H9 (cell line): ENCODE measurements around the gene KLC4. TPM values are rescaled to one million over a fixed set of nuclear protein-coding genes. Genes with fewer than 3 reads are reported as not detected.

ENCODE experiments used
- DNase-seq: peaks from one replicate; pipeline ENCODE4 v3.0.0-alpha.2; 2017
- H2AFZ ChIP-seq: one replicate; pipeline ENCODE4 v1.6.1; 2013; ENCODE audit warnings: mild to moderate bottlenecking, low read length, control low read depth, moderate library complexity
- H2AK5ac ChIP-seq: 2 replicates; pipeline ENCODE4 v1.6.1; 2013; ENCODE audit warnings: low read length, control low read depth, mixed read lengths; ENCODE audit not compliant: insufficient read length
- H2BK120ac ChIP-seq: one replicate; pipeline ENCODE4 v1.6.1; 2013; ENCODE audit warnings: low read depth, mild to moderate bottlenecking, low read length, control low read depth, inconsistent platforms; ENCODE audit not compliant: poor library complexity, severe bottlenecking
- H2BK12ac ChIP-seq: 2 replicates; pipeline ENCODE4 v1.6.1; 2013; ENCODE audit warnings: low read length, control low read depth, mixed read lengths, low read depth; ENCODE audit not compliant: insufficient read length
- H2BK15ac ChIP-seq: 2 replicates; pipeline ENCODE4 v1.6.1; 2013; ENCODE audit warnings: low read depth, low read length, control low read depth
- H2BK20ac ChIP-seq: one replicate; pipeline ENCODE4 v1.6.1; 2013; ENCODE audit warnings: low read depth, mild to moderate bottlenecking, low read length, control low read depth, inconsistent platforms; ENCODE audit not compliant: poor library complexity, severe bottlenecking
- H2BK5ac ChIP-seq: 2 replicates; pipeline ENCODE4 v1.6.1; 2013; ENCODE audit warnings: low read length, control low read depth, mixed read lengths; ENCODE audit not compliant: insufficient read length
- H3K14ac ChIP-seq: 2 replicates; pipeline ENCODE4 v1.6.1; 2013; ENCODE audit warnings: low read length, control low read depth; ENCODE audit not compliant: insufficient read depth
- H3K18ac ChIP-seq: 2 replicates; pipeline ENCODE4 v1.6.1; 2013; ENCODE audit warnings: low read depth, mild to moderate bottlenecking, mixed read lengths, low read length, control low read depth; ENCODE audit not compliant: insufficient read length
- H3K23ac ChIP-seq: 2 replicates; pipeline ENCODE4 v1.6.1; 2013; ENCODE audit warnings: low read length, control low read depth, mixed read lengths, low read depth; ENCODE audit not compliant: insufficient read length
- H3K23me2 ChIP-seq: 2 replicates; pipeline ENCODE4 v1.6.1; 2013; ENCODE audit warnings: low read depth, mild to moderate bottlenecking, mixed read lengths, low read length, control low read depth; ENCODE audit not compliant: insufficient read length, poor library complexity, severe bottlenecking
- H3K27ac ChIP-seq: 2 replicates; pipeline ENCODE4 v1.5.1; 2013; ENCODE audit warnings: low read length, control low read depth, mixed read lengths, low read depth; ENCODE audit not compliant: insufficient read length
- H3K27me3 ChIP-seq: 2 replicates; pipeline ENCODE4 v1.6.1; 2013; ENCODE audit warnings: low read length, control low read depth, inconsistent platforms; ENCODE audit not compliant: insufficient read depth
- H3K4ac ChIP-seq: 2 replicates; pipeline ENCODE4 v1.6.1; 2013; ENCODE audit warnings: low read depth, mild to moderate bottlenecking, control low read depth, inconsistent platforms, low read length, moderate library complexity
- H3K4me1 ChIP-seq: 2 replicates; pipeline ENCODE4 v1.6.1; 2013; ENCODE audit warnings: low read length, control low read depth, inconsistent platforms; ENCODE audit not compliant: insufficient read depth
- H3K4me2 ChIP-seq: 2 replicates; pipeline ENCODE4 v1.6.1; 2013; ENCODE audit warnings: low read length, control low read depth, mixed read lengths; ENCODE audit not compliant: insufficient read length, insufficient read depth
- H3K56ac ChIP-seq: 2 replicates; pipeline ENCODE4 v1.6.1; 2013; ENCODE audit warnings: low read depth, mild to moderate bottlenecking, mixed read lengths, low read length, control low read depth; ENCODE audit not compliant: insufficient read length
- H3K79me1 ChIP-seq: 2 replicates; pipeline ENCODE4 v1.6.1; 2013; ENCODE audit warnings: low read depth, mild to moderate bottlenecking, moderate library complexity, low read length, control low read depth, inconsistent platforms; ENCODE audit not compliant: insufficient read depth, poor library complexity, severe bottlenecking
- H3K79me2 ChIP-seq: 2 replicates; pipeline ENCODE4 v1.6.1; 2013; ENCODE audit warnings: low read length, control low read depth, inconsistent platforms; ENCODE audit not compliant: insufficient read depth
- H3K9ac ChIP-seq: 2 replicates; pipeline ENCODE4 v1.6.1; 2013; ENCODE audit warnings: low read length, control low read depth, mixed read lengths; ENCODE audit not compliant: insufficient read length; ENCODE audit errors: extremely low read depth
- H3K9me3 ChIP-seq: one replicate; pipeline ENCODE4 v1.6.1; 2013; ENCODE audit warnings: low read depth, low read length, inconsistent platforms; ENCODE audit not compliant: control insufficient read depth
- H3T11ph ChIP-seq: one replicate; pipeline ENCODE4 v1.6.1; 2013; ENCODE audit warnings: mild to moderate bottlenecking, low read length, control low read depth, inconsistent platforms
- H4K20me1 ChIP-seq: one replicate; pipeline ENCODE4 v1.6.1; 2013; ENCODE audit not compliant: control insufficient read depth, insufficient read length, insufficient read depth
- H4K5ac ChIP-seq: 2 replicates; pipeline ENCODE4 v1.6.1; 2013; ENCODE audit warnings: low read depth, mild to moderate bottlenecking, mixed read lengths, low read length, control low read depth; ENCODE audit not compliant: insufficient read length
- H4K8ac ChIP-seq: replicated peaks from 2 replicates; pipeline ENCODE4 v1.6.1; 2013; ENCODE audit warnings: low read length, control low read depth, mixed read lengths, low read depth; ENCODE audit not compliant: insufficient read length
- H4K91ac ChIP-seq: 2 replicates; pipeline ENCODE4 v1.6.1; 2013; ENCODE audit warnings: low read depth, mild to moderate bottlenecking, moderate library complexity, mixed read lengths, low read length, control low read depth; ENCODE audit not compliant: insufficient read length
- H3K27ac Mint-ChIP-seq, 3 experiments: 2 replicates in 2 of 3; 3 replicates in 1 of 3; pipeline ENCODE4 v1.8.0; 2020 to 2021; ENCODE audit warnings: mixed read lengths in 3 of 3, mild to moderate bottlenecking in 1 of 3, moderate library complexity in 1 of 3
- H3K27me3 Mint-ChIP-seq: 2 replicates; pipeline ENCODE4 v1.8.0; 2021; ENCODE audit warnings: low read depth, mild to moderate bottlenecking, moderate library complexity, mixed read lengths
- H3K36me3 Mint-ChIP-seq, 3 experiments: 2 replicates in 2 of 3; 3 replicates in 1 of 3; pipeline ENCODE4 v1.8.0; 2020 to 2021; ENCODE audit warnings: low read depth in 3 of 3, mixed read lengths in 3 of 3; ENCODE audit not compliant: insufficient read depth in 1 of 3
- H3K4me1 Mint-ChIP-seq, 2 experiments: 2 replicates each; pipeline ENCODE4 v1.8.0; 2020; ENCODE audit warnings: mixed read lengths in 2 of 2
- H3K4me3 Mint-ChIP-seq, 2 experiments: 2 replicates in 1 of 2; 3 replicates in 1 of 2; pipeline ENCODE4 v1.8.0; 2020 to 2021; ENCODE audit warnings: mild to moderate bottlenecking in 2 of 2, mixed read lengths in 2 of 2, moderate library complexity in 1 of 2
- H3K9me3 Mint-ChIP-seq, 2 experiments: 2 replicates in 1 of 2; 3 replicates in 1 of 2; pipeline ENCODE4 v1.8.0; 2020; ENCODE audit warnings: mild to moderate bottlenecking in 2 of 2, mixed read lengths in 2 of 2, moderate library complexity in 1 of 2
- WGBS: extraction: QIAGEN DNeasy Blood & Tissue Kit; methylation state at CpG from one replicate; pipeline ENCODE4 v1.1.7; 2013; ENCODE audit warnings: missing lambda C conversion rate, low lambda C conversion rate, mixed read lengths; ENCODE audit not compliant: insufficient read length; ENCODE audit errors: extremely low coverage; 5-methylcytosine and 5-hydroxymethylcytosine counted together
- total RNA-seq: library from RNA; stranded (reverse); gene quantifications from 2 replicates; pipeline ENCODE4 v1.2.1, GENCODE V29; 2021
- TF ChIP-seq, protein P1 (sequence below): fragments of 200-600 bp; sonication (generic); conservative IDR thresholded peaks from 3 replicates; pipeline ENCODE4 v1.8.0; 2021; ENCODE audit warnings: antibody characterized with exemption, mild to moderate bottlenecking

Gene KLC4
- total RNA-seq, 1 experiment from 2014 or later: 29.7 TPM

DNA sequence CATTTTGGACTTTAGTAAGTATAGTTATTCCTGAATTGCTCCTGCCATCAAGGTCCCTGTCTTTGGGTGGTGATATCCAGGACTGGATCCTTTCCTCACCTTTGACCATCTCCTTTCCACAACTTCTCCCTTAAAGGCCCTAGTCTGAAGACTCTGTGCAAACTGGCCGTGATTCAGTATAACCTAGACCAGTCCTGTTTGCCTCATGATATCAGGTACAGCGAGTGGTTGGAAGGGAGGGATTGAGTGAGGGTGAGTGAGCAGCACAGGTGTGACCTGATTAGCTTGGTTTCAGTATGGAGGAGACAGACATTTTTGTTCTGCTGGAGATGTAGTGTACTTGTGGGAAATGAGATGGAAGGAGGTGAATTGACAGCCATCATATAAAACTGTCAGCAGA, 40.3 kb upstream of the KLC4 start:
- Histone ChIP-seq H3K9me3 (no peaks in the 10 kb centered on the region), H3K27me3 (no peaks in the 10 kb centered on the region), H2BK15ac (no peak overlapping the region), H2AFZ (no peak overlapping the region), H4K8ac (no peak overlapping the region), H3K4me1 (no peaks in the 10 kb centered on the region), H3K23me2 (peaks cover 7% of the 10 kb centered on the region), H3K18ac (no peak overlapping the region), H4K20me1 (no peaks in the 10 kb centered on the region), H3T11ph (no peak overlapping the region), H3K79me1 (peaks cover 6% of the 10 kb centered on the region), H3K27ac (no peak overlapping the region), H2BK20ac (no peak overlapping the region), H3K23ac (no peak overlapping the region), H2BK120ac (no peak overlapping the region), H4K91ac (no peak overlapping the region), H3K4ac (no peak overlapping the region), H3K79me2 (peaks cover 10% of the 10 kb centered on the region; the same call in 1 of the 2 replicates), H2AK5ac (no peak overlapping the region), H2BK12ac (no peak overlapping the region), H3K9ac (no peak overlapping the region), H4K5ac (no peak overlapping the region), H3K56ac (no peak overlapping the region), H3K14ac (no peak overlapping the region), H2BK5ac (no peak overlapping the region), H3K4me2 (no peak overlapping the region)
- Mint-ChIP-seq H3K36me3 (peaks cover 17 to 43% (median 41%) of the 10 kb centered on the region in 3 experiments), H3K27ac (no peak overlapping the region), H3K4me1 (peaks cover 6 to 29% of the 10 kb centered on the region in 2 experiments), H3K4me3 (no peak overlapping the region), H3K27me3 (no peaks in the 10 kb centered on the region), H3K9me3 (no peaks in the 10 kb centered on the region)
- TF ChIP-seq, protein P1, sequence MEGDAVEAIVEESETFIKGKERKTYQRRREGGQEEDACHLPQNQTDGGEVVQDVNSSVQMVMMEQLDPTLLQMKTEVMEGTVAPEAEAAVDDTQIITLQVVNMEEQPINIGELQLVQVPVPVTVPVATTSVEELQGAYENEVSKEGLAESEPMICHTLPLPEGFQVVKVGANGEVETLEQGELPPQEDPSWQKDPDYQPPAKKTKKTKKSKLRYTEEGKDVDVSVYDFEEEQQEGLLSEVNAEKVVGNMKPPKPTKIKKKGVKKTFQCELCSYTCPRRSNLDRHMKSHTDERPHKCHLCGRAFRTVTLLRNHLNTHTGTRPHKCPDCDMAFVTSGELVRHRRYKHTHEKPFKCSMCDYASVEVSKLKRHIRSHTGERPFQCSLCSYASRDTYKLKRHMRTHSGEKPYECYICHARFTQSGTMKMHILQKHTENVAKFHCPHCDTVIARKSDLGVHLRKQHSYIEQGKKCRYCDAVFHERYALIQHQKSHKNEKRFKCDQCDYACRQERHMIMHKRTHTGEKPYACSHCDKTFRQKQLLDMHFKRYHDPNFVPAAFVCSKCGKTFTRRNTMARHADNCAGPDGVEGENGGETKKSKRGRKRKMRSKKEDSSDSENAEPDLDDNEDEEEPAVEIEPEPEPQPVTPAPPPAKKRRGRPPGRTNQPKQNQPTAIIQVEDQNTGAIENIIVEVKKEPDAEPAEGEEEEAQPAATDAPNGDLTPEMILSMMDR: no peak
- no CpG with 5 or more reads among the region's 2 CpGs for WGBS
- no peak for DNase-seq
